ENCODE results near the gene TMTC2.

Gene TMTC2

DNA sequence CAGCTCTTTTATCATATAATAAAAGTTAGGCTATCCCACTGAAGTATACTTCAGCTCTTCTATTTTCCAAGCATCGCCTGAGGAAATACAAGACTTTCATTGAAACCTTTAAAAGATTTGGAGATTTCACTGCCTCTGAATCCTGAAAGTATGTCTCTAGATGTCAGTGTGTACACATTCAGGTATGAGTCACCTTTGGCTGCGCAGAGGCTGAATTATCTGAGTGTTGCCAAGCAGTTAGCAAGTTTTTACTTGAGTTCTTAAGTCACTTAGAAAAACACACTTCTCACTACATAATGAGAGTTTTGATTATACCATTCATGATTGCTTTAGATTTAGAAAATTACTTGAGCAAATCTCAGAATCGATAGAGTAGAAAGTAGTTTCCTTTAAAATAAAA, 210.3 kb downstream of the TMTC2 start:
- no peak for DNase-seq

DNA sequence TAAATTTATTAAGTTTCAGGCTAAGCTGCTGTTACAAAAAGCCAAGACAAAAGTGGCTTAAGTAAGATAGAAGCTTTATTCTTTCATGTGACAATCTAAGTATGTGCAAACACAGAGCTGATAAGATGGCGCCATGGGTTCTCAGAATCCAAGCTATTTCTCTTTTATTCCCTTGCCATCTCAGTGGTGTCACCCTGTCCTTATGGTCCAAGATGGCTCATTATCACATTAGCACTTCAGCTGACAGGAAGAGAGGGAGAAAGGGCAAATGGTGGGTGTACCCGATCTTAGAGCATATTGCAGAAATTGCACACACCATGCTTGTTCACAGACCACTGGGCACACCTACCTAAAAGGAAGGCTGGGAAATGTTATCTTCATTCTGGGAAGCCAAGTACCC, 211.7 kb downstream of the TMTC2 start:
- DNase-seq, result no peak

DNA sequence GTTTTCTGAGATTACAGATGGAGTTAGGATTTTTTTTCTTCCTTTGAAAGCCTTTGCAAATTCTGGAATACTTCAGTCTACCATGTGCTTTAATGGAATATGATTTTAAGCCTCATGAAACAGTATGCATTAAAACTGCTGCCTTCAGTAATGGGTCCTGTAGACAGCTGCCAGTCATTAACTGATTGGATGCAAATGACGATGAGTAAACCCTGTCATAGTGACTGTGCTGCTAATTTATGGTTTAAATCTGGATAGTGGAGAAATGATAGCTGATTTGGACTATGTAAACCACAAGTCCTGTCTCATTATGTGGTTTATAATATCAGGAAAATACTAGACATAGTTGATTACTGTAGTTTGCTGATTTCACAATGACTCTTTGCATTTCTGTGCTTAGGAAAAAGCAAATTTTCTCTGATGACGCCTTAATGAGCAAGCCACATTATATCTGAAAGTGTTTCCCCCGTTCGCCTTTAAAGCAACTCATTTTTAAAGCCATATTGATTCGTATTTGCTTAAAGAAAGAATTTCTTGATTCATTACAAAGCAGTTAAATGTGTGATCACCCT, 217.6 kb downstream of the TMTC2 start:
- no peak for DNase-seq

DNA sequence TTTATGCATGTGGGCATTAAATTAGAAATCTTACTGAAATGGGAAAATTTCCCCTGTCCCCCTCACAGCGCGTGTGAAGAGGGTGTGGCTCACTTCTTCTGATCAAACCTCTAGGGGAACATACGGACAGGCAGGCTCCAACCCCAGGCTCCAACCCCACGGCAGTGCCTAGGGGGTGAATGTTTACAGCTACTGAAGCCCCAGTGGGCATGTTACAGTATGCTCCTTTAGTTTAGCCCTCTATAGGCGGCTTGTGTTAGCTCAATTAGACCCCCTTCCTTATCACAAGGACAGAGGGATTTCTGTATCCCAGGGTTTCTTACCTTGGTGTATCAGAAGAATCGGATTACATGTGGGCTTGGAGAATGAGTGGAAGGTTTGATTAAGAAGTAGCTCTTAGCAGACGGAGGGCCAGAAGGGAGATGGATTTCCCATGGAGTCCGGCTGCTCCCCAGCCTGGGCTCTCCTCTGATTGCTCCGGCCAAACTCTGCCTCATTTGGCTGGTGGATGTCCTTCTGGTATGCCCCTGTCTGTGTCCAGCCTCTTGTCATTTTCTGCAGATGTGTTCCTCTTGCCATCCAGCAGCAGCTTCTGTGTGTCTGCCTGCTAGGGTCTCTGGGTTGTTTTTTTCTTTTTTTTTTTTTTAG, 223.7 kb downstream of the TMTC2 start:
- no peak for DNase-seq

DNA sequence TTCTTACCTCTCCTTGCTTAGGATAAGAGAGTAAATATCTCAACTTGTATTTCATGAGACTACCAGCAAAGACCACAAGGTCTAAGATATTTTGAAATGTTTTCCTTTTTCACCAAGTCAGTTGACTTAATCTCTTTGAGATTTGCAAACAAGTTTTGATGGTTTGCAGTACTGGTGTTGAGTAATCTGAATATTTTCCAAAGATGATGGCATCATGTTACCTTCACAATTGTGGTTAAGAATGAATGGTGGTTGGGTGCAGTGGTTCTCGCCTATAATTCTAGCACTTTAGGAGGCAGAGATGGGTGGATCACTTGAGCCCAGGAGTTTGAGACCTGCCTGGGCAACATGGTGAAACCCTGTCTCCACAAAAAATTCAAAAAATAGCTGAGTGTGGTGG, 225.7 kb downstream of the TMTC2 start:
- no peak for DNase-seq

DNA sequence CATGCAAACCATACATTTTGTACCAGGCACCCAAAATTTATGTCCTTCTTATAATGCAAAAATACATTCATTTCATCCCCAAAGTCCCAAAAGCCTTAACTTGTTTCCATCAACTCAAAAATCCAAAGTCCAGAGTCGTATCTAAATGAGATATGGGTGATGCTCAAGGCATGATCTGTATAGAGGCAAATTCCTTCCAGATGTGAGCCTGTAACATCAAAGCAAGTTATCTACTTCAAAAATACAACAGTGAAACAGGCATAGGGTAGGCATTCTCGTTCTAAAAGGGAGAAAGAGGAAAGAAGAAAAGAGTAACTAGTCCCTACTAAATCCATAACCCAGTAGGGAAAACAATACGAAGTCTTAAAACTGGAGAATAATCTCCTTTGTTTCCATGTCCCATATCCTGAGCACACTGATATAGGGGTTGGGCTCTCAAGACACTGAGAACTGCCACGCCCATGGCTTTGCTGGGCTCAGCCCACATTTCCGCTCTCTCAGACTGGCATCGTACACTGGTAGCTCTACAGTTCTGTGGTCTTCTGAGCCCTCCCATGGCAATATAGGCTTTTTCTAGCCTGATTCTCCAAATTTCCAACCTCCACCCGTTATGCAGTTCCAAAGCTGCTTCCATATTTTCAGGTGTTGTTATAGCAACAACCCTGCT, 232.8 kb downstream of the TMTC2 start:
- no peak for DNase-seq

DNA sequence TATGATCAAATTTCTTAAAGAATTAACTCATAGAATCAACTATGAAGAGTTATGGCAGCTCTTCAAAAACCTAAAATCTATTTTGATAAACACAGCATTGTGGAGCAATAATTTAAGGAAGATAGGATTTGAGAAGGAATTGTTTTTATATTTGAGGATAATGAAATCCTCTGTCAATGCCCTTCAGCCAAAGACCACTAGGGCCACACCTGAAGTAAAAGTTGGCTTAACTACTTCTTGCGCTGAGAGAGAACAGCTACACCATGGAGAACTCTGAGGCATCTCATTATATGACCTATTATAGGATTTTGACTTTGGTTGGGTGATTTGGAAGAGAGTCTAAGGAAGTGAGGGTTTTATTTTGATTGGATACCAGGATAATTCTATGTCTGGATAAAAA, 237.2 kb downstream of the TMTC2 start:
- DNase-seq, result no peak

DNA sequence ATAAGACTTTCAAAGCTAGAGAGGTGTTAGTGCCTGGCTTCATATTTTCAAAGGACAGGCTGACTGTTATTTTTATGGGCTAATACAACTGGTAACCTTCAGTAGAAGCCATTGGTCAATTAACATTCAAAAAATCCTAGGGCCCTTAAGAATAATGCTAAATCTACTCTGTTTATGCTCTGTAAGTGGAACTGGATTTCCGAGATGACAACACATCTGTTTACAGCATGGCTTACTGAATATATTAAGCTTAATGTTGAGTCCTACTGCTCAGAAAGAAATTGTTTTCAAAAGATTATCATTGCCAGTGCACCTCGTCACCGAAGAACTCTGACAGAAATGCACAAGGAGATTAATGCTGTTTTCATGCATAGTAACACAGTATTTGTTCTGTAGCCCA, 239.9 kb downstream of the TMTC2 start:
- DNase-seq, result no peak

DNA sequence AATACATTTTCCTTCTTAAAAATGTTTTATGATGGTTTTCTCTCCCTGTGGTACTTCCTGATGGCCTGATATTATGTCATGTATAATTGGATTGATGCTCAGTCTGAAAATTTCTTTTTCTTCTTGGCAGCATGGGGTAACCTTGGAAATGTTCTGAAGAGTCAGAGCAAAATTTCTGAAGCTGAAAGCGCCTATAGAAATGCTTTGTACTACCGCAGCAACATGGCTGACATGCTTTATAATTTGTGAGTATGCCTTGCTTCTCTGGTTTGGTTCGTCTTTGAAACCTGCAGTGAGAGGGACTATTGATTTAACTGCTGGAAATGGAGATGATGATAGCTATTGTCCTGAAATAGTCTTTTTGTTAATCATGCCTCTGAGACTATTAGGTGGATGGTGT, 243.6 kb downstream of the TMTC2 start:
- no peak for DNase-seq

DNA sequence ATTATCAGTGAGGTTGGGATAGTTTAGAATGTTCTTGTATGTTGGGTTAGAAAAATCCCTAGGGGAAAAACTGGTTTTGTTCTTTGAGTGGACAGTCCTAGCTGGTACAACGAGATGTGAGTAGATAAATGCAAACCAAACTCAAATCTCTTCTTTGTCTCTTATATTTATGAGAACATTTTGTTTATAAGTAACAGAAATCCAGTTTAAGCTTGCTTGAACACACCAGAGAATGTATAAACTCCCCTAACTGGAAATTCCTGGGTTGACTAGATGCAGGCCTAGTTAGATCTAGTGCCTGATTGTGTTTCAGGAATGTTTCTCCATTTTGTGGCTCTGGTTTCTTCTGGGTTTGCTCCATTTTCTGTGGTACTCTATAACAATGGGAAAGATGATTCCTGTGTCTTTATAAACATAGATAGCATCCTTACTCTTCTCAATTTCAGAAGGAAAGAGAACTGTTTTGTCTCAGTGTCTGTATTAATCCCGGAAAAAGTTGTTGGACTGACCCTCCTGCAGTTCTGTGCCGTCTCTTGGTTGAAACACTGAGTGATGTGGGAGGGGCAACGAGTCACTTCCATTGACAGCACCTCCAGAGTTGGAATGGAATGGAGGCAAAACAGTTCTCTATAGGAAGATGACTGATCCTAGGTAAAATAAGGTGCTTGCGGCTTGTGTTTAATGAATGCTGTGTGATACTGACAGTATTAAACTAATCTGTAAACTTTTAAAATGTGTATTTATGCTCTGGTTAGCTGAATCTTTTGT, 244.8 kb downstream of the TMTC2 start:
- no peak for DNase-seq

DNA sequence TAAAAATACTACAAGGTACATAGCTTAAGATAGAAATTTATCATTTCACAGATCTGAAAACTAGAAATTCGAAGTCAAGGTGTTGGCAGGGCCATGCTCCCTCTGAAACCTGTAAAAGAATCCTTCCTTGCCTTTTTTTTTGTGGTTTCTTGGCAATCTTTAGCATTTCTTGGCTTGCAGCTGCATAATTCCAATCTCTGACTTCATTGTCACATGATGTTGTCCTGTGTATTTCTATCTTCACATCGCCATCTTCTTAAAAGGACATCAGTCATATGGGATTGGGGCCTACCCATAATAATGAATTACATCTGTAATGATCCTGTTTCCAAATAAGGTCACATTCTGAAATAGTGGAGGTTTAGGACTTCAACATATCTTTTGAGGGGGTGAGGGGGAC, 250.4 kb downstream of the TMTC2 start:
- DNase-seq, result no peak

DNA sequence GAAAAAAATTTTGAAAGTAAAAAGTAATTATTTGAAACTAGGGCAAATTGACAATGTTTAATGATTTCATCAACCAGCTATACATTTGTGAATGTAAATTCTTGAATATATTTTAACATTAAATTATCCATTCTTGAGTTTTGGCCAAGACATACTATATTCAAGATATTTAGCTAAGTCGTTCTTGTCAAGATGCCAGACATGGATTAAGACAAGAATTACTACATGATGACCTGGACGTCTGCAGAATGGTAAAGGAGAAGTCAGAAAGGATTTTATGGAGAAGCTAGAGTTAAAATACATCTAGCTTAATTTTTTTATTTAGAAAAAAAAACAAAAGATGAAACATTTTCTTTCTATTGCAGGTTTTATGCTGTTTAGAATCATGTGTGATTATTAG, 255.8 kb downstream of the TMTC2 start:
- DNase-seq, result no peak

DNA sequence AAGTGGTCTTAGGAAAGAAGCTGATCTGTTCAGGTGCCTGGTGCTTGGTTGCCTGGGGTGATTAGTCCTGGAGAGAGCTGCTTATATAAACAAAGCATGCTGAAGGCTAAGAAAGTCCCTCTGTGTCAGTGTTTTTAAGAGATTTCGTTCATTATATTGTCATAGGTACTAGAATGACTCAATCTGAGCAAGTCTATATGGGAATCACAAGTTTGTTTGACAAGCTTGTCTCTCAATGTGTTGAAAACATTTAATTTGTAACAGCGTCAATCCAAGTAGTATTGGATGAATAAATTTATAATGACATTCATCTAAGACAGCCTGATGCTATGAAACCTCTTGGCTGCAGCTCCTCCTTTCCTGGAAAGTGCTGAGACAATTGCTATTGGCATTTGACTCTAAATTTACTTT, 256.3 kb downstream of the TMTC2 start:
- DNase-seq, result no peak

DNA sequence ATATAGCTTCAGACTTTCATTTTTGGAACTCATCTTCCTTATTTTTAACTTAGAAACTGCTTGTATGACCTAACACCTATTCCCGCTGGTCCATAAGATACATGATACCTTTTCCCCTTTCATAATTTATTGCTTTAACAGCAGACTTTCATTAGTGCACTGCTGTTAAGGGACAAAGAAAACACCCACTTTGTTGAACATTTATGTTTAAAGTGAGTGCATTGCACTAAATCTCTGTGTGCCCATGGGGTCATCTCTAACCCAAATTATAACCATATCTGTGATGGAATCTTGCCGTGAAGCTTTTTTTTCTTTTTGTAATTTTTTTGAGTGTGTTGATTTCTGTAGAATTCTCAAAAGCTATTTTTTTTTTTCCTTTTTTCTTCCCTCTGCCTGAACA, 261.8 kb downstream of the TMTC2 start:
- DNase-seq, result no peak

DNA sequence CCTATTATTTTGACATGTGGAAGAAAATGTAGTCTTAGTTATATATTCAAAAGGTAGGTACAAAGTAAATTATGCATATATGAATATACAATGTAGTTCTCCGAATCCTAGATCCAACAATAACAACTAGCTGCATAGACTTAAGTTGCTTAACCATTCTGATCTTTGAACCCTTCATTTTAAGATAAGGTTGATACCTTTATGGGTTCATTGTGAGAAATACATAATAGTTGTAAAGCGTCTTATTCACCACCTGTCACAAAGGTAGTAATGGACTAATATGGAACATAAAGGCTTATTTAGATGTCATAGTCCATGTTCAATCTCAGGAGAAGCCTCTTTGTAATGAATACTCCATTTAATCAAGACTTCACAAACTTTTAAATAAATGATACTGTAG, 263.6 kb downstream of the TMTC2 start:
- DNase-seq, result no peak

DNA sequence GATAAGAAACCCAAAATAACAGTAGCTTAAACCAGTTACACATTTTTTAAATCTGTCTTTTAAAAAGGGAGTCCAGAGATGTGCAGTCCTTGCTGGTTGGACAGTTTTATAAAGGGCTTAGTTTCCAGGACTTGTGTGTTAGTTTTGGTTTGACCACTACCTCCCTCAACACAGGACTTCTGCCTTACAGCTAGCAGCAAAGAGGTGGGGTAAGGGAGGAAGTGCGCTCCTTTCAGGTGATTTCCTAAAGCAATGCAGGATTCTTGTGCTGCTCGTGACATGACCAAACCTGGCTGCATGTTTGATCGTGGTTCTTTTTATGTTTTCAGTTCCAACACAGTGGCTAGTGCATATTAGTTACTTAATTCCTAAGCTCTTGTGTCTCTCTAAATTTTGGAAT, 266.2 kb downstream of the TMTC2 start:
- DNase-seq, result no peak

DNA sequence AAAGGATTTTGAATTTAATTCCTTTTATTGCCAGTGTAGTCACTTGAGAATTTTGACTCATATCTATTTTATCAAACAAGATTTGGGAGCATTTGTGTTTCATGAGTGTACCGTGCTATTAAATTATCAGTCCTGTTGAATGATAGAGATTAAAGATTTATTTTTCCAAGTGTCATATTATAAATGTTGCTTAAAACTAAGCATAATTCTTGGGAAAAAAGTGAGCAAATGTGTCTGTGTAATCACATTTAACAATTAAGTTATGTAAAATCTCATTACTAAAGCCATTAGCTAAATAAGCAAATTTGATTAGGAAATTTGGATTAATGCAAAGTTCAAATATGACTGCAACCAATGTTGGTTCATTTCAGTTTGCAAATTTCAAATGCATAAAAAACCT, 266.7 kb downstream of the TMTC2 start:
- no peak for DNase-seq

DNA sequence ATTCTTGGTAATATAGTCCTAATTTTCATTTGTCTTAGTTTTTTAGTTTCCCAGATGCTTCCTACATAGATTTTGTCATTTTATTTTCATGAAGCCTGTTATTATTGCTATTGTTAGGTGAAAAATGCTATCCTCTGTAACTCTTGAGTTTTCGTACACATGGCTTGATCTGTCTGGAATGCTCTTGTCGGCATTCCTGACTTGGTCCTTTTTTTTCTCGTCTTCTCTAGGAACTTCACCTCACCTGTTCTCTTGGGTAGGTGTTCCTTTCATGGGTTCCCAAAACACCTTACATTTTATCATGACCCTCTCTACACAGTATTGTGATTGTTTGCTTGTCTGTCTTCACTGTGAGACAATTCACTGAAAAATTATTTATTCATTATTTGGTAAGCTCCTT, 267.4 kb downstream of the TMTC2 start:
- no peak for DNase-seq

DNA sequence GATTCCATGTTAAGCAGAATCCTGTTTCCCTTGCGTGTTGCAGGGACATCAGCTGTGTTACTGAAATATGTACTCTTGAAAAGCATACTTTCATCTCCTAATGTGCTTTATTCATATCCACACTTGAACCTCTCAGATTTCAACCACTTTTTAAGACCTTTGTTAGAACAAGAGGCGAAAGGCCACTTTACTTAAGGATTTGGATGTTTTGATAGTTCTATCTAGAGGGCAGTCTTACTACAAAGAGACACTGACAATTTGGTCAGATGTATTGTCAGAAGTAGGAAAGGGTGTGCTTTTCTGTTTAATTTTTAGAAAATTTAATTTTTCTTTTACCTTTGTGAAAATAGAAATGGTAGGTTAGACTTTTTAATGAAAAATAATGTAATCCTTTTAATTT, 267.9 kb downstream of the TMTC2 start:
- no peak for DNase-seq

DNA sequence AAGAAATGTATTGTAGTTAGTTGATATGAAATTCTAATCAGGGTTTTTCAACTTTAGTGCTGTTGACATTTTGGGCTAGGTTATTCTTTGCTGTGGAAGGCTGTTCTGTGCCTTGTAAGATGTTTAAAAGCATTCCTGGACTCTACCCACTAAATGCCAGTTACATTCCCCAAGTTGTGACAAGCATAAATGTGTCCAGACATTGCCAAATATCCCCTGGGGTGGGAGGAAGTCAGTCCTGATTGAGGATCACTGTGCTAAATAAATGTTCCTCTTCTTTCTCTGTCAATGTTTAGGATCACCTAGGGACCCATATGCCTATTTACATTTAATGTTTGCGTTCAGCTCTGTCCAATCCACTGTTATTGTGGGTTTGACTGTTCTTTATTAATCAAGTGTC, 268.3 kb downstream of the TMTC2 start:
- DNase-seq, result no peak

DNA sequence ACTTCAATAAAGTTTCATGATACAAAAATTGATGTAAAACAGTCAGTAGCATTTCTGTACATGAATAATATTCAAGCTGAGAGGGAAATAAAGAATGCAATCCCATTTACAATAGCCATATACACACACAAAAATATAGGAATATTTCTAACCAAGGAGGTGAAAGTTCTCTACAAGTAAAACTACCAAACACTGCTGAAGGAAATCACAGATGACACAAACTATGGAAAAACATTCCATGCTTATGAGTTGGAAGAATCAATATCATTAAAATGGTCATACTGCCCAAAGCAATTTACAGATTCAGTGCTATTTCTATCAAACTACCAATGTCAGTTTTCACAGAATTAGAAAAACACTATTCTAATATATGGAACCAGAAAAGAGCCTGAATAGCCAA, 272.3 kb downstream of the TMTC2 start:
- no peak for DNase-seq

DNA sequence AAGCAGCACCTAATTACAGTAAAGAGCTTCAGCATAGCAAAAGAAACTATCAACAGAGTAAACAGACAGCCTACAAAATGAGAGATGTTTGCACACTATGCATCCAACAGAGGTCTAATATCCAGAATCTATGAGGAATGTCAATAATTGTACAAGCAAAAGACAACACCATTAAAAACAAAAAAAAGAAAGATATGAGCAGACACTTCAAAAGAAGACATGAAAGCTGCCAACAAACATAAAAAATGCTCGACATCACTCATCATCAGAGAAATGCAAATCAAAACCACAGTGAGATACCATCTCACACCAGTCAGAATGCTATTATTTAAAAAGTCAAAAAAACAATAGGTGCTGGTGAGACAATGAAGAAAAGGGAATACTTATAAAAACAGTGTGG, 273.1 kb downstream of the TMTC2 start:
- DNase-seq, result no peak

DNA sequence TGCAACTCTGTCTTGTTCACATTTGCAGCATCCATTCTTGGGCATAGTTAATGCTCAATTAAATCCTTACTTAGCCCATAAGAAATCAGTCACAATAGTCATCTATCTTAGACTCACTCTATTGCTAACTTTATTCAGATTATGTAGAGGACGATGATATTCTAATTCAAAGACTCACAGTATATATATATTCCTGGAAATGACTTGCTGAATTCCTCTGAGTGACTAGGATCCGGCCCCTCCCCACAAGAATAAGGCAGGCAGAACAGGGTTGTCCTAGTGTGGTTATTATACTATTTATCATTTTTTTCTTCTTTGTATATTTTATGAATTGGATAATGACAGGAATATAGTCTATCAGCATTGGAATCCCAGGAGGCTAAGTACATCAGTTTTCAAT, 275.1 kb downstream of the TMTC2 start:
- DNase-seq, result no peak

DNA sequence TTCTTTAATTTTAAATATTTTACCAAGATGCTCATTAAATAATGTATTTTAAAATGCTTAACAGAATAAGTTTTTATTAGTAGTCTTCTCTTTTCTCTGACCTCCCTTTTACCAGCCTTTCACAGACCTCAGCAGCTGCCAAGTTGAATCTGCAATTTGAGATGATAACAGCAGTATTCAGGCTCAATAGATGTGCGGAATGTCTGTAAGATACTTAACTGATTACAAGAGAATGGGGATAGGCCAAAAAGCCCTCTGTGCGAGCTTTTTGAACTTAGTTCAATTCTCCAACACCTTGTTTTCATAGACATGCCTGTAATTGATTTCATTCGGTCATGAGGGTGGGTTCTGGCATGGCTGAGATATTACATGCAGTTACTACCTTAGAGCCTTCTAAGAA, 277.2 kb downstream of the TMTC2 start:
- no peak for DNase-seq
